ENCODE measurements around the gene ZNF865.

DNA sequence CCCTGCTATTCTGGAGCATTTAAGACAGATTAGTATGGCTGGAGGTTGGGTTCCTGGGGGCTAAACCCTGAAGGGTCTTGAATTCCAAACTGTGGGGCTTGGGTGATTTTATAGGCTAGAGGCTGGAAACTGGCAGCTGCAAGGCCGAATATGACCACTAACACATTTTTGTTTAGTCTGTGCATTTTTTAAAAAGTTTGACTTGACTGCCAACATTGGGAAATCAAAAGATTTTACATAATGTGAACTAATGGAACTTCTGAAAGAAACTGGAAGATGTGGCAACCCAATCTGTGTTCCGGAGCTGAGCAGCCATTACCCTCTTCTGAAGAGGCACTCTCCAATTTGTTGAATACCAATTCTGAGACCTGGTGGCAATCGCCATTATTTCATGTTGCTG, 13.8 kb downstream of the ZNF865 start:
- TF ChIP-seq, protein P1, sequence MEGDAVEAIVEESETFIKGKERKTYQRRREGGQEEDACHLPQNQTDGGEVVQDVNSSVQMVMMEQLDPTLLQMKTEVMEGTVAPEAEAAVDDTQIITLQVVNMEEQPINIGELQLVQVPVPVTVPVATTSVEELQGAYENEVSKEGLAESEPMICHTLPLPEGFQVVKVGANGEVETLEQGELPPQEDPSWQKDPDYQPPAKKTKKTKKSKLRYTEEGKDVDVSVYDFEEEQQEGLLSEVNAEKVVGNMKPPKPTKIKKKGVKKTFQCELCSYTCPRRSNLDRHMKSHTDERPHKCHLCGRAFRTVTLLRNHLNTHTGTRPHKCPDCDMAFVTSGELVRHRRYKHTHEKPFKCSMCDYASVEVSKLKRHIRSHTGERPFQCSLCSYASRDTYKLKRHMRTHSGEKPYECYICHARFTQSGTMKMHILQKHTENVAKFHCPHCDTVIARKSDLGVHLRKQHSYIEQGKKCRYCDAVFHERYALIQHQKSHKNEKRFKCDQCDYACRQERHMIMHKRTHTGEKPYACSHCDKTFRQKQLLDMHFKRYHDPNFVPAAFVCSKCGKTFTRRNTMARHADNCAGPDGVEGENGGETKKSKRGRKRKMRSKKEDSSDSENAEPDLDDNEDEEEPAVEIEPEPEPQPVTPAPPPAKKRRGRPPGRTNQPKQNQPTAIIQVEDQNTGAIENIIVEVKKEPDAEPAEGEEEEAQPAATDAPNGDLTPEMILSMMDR (IDR thresholded peaks at IDR 0.05), result peak in 2 of 6 experiments; percentile 14 to 18
- no peak for TF ChIP-seq POLR2A (IDR thresholded peaks at IDR 0.05)

Data from adrenal gland (tissue), 5 donors.